Measurements from ENCODE around the gene SLCO4C1.

GRCh38 chr5:102221949-102222348 lies 74.1 kb downstream of the SLCO4C1 start:
- no peak for TF ChIP-seq YY1 (IDR thresholded peaks at IDR 0.05; ENCODE audit: insufficient read depth, insufficient read length)
- TF ChIP-seq ZNF274 (IDR thresholded peaks at IDR 0.05; ENCODE audit: low read depth, low read length): no peak
- no peak for TF ChIP-seq SUZ12 (IDR thresholded peaks at IDR 0.05; ENCODE audit: extremely low read depth, insufficient read depth, insufficient read length)
